Testis (tissue), 5 donors: ENCODE results near the gene AP1M2. TPM values are rescaled to one million over a fixed set of nuclear protein-coding genes. Genes with fewer than 3 reads are reported as not detected.
A peak's percentile ranks its signal among the peaks of the same experiment; 100 is the strongest.

Experiments used
- DNase-seq: peaks from one replicate; pipeline ENCODE4 v3.0.0-alpha.2; 2019
- H3K27ac ChIP-seq, 2 donors: fragments of 200-600 bp; sonication (generic); one replicate each; pipeline ENCODE4 v1.5.1; 2019
- H3K27me3 ChIP-seq: fragments of 200-600 bp; sonication (generic); one replicate; pipeline ENCODE4 v1.5.1; 2019
- H3K36me3 ChIP-seq: fragments of 200-600 bp; sonication (generic); one replicate; pipeline ENCODE4 v1.5.1; 2017; ENCODE audit warnings: low read depth; ENCODE audit errors: missing control alignments
- H3K4me1 ChIP-seq: fragments of 200-600 bp; sonication (generic); one replicate; pipeline ENCODE4 v1.5.1; 2019
- H3K4me3 ChIP-seq, 2 donors: fragments of 200-600 bp; sonication (generic); one replicate each; pipeline ENCODE4 v1.5.1; 2017 to 2019
- H3K9me3 ChIP-seq: fragments of 200-600 bp; sonication (generic); one replicate; pipeline ENCODE4 v1.5.1; 2017
- CTCF ChIP-seq, 3 experiments: fragments of 450-650 bp in 2 of 3; fragments of 200-600 bp in 1 of 3; sonication (generic) in 1 of 3; IDR thresholded peaks; one replicate each; pipeline ENCODE4 v1.5.1; 2016 to 2019; ENCODE audit warnings: antibody characterized with exemption in 3 of 3, mild to moderate bottlenecking in 2 of 3, moderate library complexity in 1 of 3
- POLR2A ChIP-seq: fragments of 450-650 bp; IDR thresholded peaks from one replicate; pipeline ENCODE4 v1.6.1; 2017; ENCODE audit warnings: antibody characterized with exemption, mild to moderate bottlenecking, moderate library complexity
- WGBS, 2 donors: methylation state at CpG; one replicate each; pipeline ENCODE4 v1.1.5; 2018; 5-methylcytosine and 5-hydroxymethylcytosine counted together
- intact Hi-C: fragments of 100-400 bp; cut with DNase I; formaldehyde crosslinking; loops from one replicate; pipeline ENCODE4 v1.15.1; 2023; ENCODE audit warnings: low total_unique reads
- long read RNA-seq, 2 donors: transcript quantifications; one replicate each; lab custom pipeline, GENCODE V29; 2026
- polyA plus RNA-seq: library from polyadenylated mRNA; stranded (reverse); fragments of 350-450 nt; fragmentation: Illumina TruSeq; extraction: RNeasy Lipid Tissue Mini Kit (QIAGEN cat#74804); gene quantifications from one replicate; pipeline ENCODE4 v1.2.3, GENCODE V29; 2014; ENCODE audit warnings: low read depth, low replicate concordance; ENCODE audit not compliant: insufficient read depth
- total RNA-seq, 2 donors: library from RNA; depleted of rRNA; stranded (reverse); fragments of >200 nt; gene quantifications; one replicate each; pipeline ENCODE4 v1.2.3, GENCODE V29; 2016

AP1M2 gene
- total RNA-seq (1 to 10 TPM; 6.9 to 7.7 TPM), polyA plus RNA-seq (23.3 TPM)
- long read RNA-seq, donor 1, partial matches to known transcripts = 0 of 2 reads
- long read RNA-seq, donor 1, other reads (novel, unspliced or antisense) = 0 of 2 reads
- long read RNA-seq, donor 2 = 0 reads

GRCh38 chr19:10587022-10587838 lies at the start of gene AP1M2:
Gene AP1M2 (minus strand): TSS chr19:10587312. CDS start chr19:10587231, 81 bp downstream.
- H3K9me3 ChIP-seq = no peaks in the 10 kb centered on the region
- intact Hi-C loops = no loop called here
- 13 to 27% methylated on average over 10 to 35 of the region's 35 CpGs for WGBS, 2 donors
- H3K4me1 ChIP-seq = peaks cover 4% of the 10 kb centered on the region
- peak within 1 kb of the TSS in 1 of 2 donors; percentile 39 for H3K4me3 ChIP-seq
- no peak within 1 kb of the TSS for H3K27ac ChIP-seq
- TF ChIP-seq POLR2A = no peak
- no peak for TF ChIP-seq CTCF (IDR thresholded peaks at IDR 0.05)
- no peak for DNase-seq
- H3K36me3 ChIP-seq = no peaks in the 10 kb centered on the region
- H3K27me3 ChIP-seq = no peaks in the 10 kb centered on the region

GRCh38 chr19:10636304-10636972 lies 49.3 kb upstream of the AP1M2 start:
- Histone ChIP-seq H3K36me3 (no peaks in the 10 kb centered on the region), H3K4me1 (peaks cover 6% of the 10 kb centered on the region), H3K27me3 (no peaks in the 10 kb centered on the region), H3K9me3 (no peaks in the 10 kb centered on the region), H3K4me3 (peak overlapping the region; percentile 12 to 36), H3K27ac (no peak overlapping the region)
- WGBS, 2 donors = 61 to 75% methylated on average over 17 to 29 of the region's 37 CpGs
- intact Hi-C loops = no loop called here
- TF ChIP-seq POLR2A (no peak), CTCF (IDR thresholded peaks at IDR 0.05) (no peak)
- DNase-seq = peak; percentile 62

GRCh38 chr19:10634963-10635362 lies 47.9 kb upstream of the AP1M2 start:
- Histone ChIP-seq H3K27ac (no peak overlapping the region), H3K36me3 (no peaks in the 10 kb centered on the region), H3K27me3 (no peaks in the 10 kb centered on the region), H3K9me3 (no peaks in the 10 kb centered on the region), H3K4me1 (peaks cover 6% of the 10 kb centered on the region), H3K4me3 (no peak overlapping the region)
- DNase-seq = no peak
- intact Hi-C loops = no loop called here
- 82 to 85% methylated on average over 6 of the region's 6 CpGs for WGBS, 2 donors
- TF ChIP-seq POLR2A (no peak), CTCF (IDR thresholded peaks at IDR 0.05) (no peak)

GRCh38 chr19:10634430-10634829 lies 47.3 kb upstream of the AP1M2 start:
- no peaks in the 10 kb centered on the region for H3K36me3 ChIP-seq
- H3K4me3 ChIP-seq = no peak overlapping the region
- no peak for DNase-seq
- no peaks in the 10 kb centered on the region for H3K9me3 ChIP-seq
- H3K4me1 ChIP-seq = peaks cover 6% of the 10 kb centered on the region
- intact Hi-C loops = no loop called here
- H3K27me3 ChIP-seq = no peaks in the 10 kb centered on the region
- TF ChIP-seq POLR2A (no peak), CTCF (IDR thresholded peaks at IDR 0.05) (no peak)
- no peak overlapping the region for H3K27ac ChIP-seq
- WGBS, 2 donors = 93 to 94% methylated on average over 7 of the region's 7 CpGs
